Neural progenitor cell (in vitro differentiated cells): Measurements from ENCODE around the gene MCL1. TPM values are rescaled to one million over a fixed set of nuclear protein-coding genes. Genes with fewer than 3 reads are reported as not detected.

Experiments used
- DNase-seq: peaks from one replicate; pipeline ENCODE4 v3.0.0-alpha.2; 2016; ENCODE audit warnings: low spot score
- H2AFZ ChIP-seq: fragments of 200-600 bp; sonication (generic); replicated peaks from 2 replicates; pipeline ENCODE4 v1.6.1; 2016; ENCODE audit warnings: antibody characterized with exemption
- H3F3A ChIP-seq: fragments of 200-600 bp; sonication (generic); 2 replicates; pipeline ENCODE4 v1.6.1; 2016; ENCODE audit warnings: antibody characterized with exemption, low read depth
- H3K27ac ChIP-seq: fragments of 200-600 bp; sonication (generic); 2 replicates; pipeline ENCODE4 v1.5.1; 2016; ENCODE audit warnings: mild to moderate bottlenecking
- H3K27me3 ChIP-seq: fragments of 200-600 bp; sonication (generic); 2 replicates; pipeline ENCODE4 v1.6.1; 2016; ENCODE audit warnings: mild to moderate bottlenecking, moderate library complexity
- H3K36me3 ChIP-seq: fragments of 200-600 bp; sonication (generic); 2 replicates; pipeline ENCODE4 v1.5.1; 2016
- H3K4me1 ChIP-seq: fragments of 200-600 bp; sonication (generic); 2 replicates; pipeline ENCODE4 v1.6.1; 2016; ENCODE audit warnings: mixed run types
- H3K4me2 ChIP-seq: fragments of 200-600 bp; sonication (generic); 2 replicates; pipeline ENCODE4 v1.6.1; 2016
- H3K4me3 ChIP-seq: fragments of 200-600 bp; sonication (generic); 2 replicates; pipeline ENCODE4 v1.5.1; 2016
- H3K79me2 ChIP-seq: fragments of 200-600 bp; sonication (generic); 2 replicates; pipeline ENCODE4 v1.6.1; 2016; ENCODE audit warnings: low read depth
- H3K9ac ChIP-seq: fragments of 200-600 bp; sonication (generic); 2 replicates; pipeline ENCODE4 v1.6.1; 2016
- H3K9me3 ChIP-seq: fragments of 200-600 bp; sonication (generic); 2 replicates; pipeline ENCODE4 v1.5.1; 2016; ENCODE audit warnings: low read depth
- H4K20me1 ChIP-seq: fragments of 200-600 bp; sonication (generic); 2 replicates; pipeline ENCODE4 v1.6.1; 2016; ENCODE audit warnings: low read depth
- H3K27ac Mint-ChIP-seq: 3 replicates; pipeline ENCODE4 v1.8.0; 2021; ENCODE audit warnings: mixed read lengths
- H3K27me3 Mint-ChIP-seq: 2 replicates; pipeline ENCODE4 v1.8.0; 2022; ENCODE audit warnings: low read depth, mild to moderate bottlenecking, inconsistent platforms, moderate library complexity, mixed read lengths; ENCODE audit not compliant: insufficient read depth
- H3K36me3 Mint-ChIP-seq: 3 replicates; pipeline ENCODE4 v1.8.0; 2021; ENCODE audit warnings: mixed read lengths
- H3K4me1 Mint-ChIP-seq: 3 replicates; pipeline ENCODE4 v1.8.0; 2021; ENCODE audit warnings: mixed read lengths
- H3K4me3 Mint-ChIP-seq: 3 replicates; pipeline ENCODE4 v1.8.0; 2021; ENCODE audit warnings: mild to moderate bottlenecking, moderate library complexity, mixed read lengths
- H3K9me3 Mint-ChIP-seq: 3 replicates; pipeline ENCODE4 v1.8.0; 2020; ENCODE audit warnings: mixed read lengths
- CTCF ChIP-seq: fragments of 200-600 bp; sonication (generic); IDR thresholded peaks from 2 replicates; pipeline ENCODE4 v1.5.1; 2017; ENCODE audit warnings: antibody characterized with exemption, mild to moderate bottlenecking
- EZH2 ChIP-seq: fragments of 200-600 bp; sonication (generic); IDR thresholded peaks from 2 replicates; pipeline ENCODE4 v1.6.1; 2017; ENCODE audit warnings: antibody characterized with exemption, mild to moderate bottlenecking, moderate library complexity
- EZH2phosphoT487 ChIP-seq: fragments of 200-600 bp; sonication (generic); IDR thresholded peaks from 2 replicates; pipeline ENCODE4 v1.6.1; 2017; ENCODE audit warnings: antibody characterized with exemption
- microRNA-seq: library from miRNA; unstranded; fragments of <30 nt; microRNA quantifications from one replicate; pipeline ENCODE4, GENCODE V29; 2016
- small RNA-seq: library from RNA; depleted of rRNA; stranded (forward); fragments of <200 nt; gene quantifications from one replicate; pipeline ENCODE3, GENCODE V24; 2015
- total RNA-seq: library from RNA; depleted of rRNA; stranded (reverse); fragments of >200 nt; gene quantifications from 2 replicates; pipeline ENCODE4 v1.2.3, GENCODE V29; 2015; ENCODE audit warnings: low replicate concordance

Gene MCL1
- total RNA-seq, 1 donor from 2014 or later, result 232 TPM

GRCh38 chr1:150525348-150525747 is 54.1 kb downstream of the MCL1 start:
- no peaks in the 10 kb centered on the region for H3K79me2 ChIP-seq
- no peaks in the 10 kb centered on the region for H3K9me3 ChIP-seq
- no peak overlapping the region for H3K4me3 Mint-ChIP-seq
- H3K27me3 ChIP-seq, result no peaks in the 10 kb centered on the region
- no peaks in the 10 kb centered on the region for H3K4me1 ChIP-seq
- H3K4me3 ChIP-seq, result no peak overlapping the region
- no peak overlapping the region for H3K27ac Mint-ChIP-seq
- H3K9ac ChIP-seq, result no peak overlapping the region
- H3K4me2 ChIP-seq, result no peak overlapping the region
- TF ChIP-seq EZH2phosphoT487, result no peak
- TF ChIP-seq EZH2, result no peak
- no peak for TF ChIP-seq CTCF
- no peaks in the 10 kb centered on the region for H3K36me3 ChIP-seq
- H3K9me3 Mint-ChIP-seq, result no peaks in the 10 kb centered on the region
- H3K36me3 Mint-ChIP-seq, result no peaks in the 10 kb centered on the region
- no peak overlapping the region for H3K27ac ChIP-seq
- no peaks in the 10 kb centered on the region for H4K20me1 ChIP-seq
- H2AFZ ChIP-seq, result no peak overlapping the region
- H3K4me1 Mint-ChIP-seq, result no peaks in the 10 kb centered on the region
- H3F3A ChIP-seq, result no peaks in the 10 kb centered on the region
- DNase-seq, result no peak
- no peaks in the 10 kb centered on the region for H3K27me3 Mint-ChIP-seq

Small RNA genes lying within 50 kb of the gene (microRNA-seq; reads per million reads assigned to microRNA genes)
- not detected for gene MIR4257

Small RNA genes lying within 50 kb of the gene (small RNA-seq; reads per million reads assigned to genes)
- gene MIR4257 (not detected), gene RF00015 (not detected), gene RF00561 (not detected), gene RN7SL473P (not detected), gene RN7SL600P (not detected)

Other genes with a start within 250 kb of the MCL1 start
- gene RPRD2, start 215.5 kb downstream of the MCL1 start, total RNA-seq, result 19.7 and 20.0 TPM in 2 replicates
- gene TARS2, start 92.2 kb downstream of the MCL1 start, total RNA-seq, result 29.6 and 29.8 TPM in 2 replicates
- 0.30 and 0.65 TPM in 2 replicates for gene ECM1, start 71.5 kb downstream of the MCL1 start, total RNA-seq
- gene FALEC, start 63.9 kb downstream of the MCL1 start, total RNA-seq, result 0.96 TPM in 1 of 2 replicates, not detected in the other
- not detected in 2 replicates for gene ADAMTSL4, start 30.2 kb downstream of the MCL1 start, total RNA-seq
- 133 and 201 TPM in 2 replicates for gene ENSA, start 50.0 kb upstream of the MCL1 start, total RNA-seq
- 28.9 and 29.3 TPM in 2 replicates for gene GOLPH3L, start 117.5 kb upstream of the MCL1 start, total RNA-seq
- not detected in 2 replicates for gene HORMAD1, start 141.3 kb upstream of the MCL1 start, total RNA-seq
- 0.06 TPM in 1 of 2 replicates, not detected in the other for gene CTSS, start 186.2 kb upstream of the MCL1 start, total RNA-seq
- 3.9 and 6.7 TPM in 2 replicates for gene CTSK, start 228.7 kb upstream of the MCL1 start, total RNA-seq